Measurements from ENCODE around the gene PHF10. TPM values are rescaled to one million over a fixed set of nuclear protein-coding genes. Genes with fewer than 3 reads are reported as not detected.

The PHF10 gene
- total RNA-seq, 4 donors from 2014 or later, result 64.6 to 96.5 (median 78.0) TPM

- Histone ChIP-seq H3K27me3 (no peaks in the 10 kb centered on the region), H3K9me3 (no peaks in the 10 kb centered on the region), H3K27ac (replicated peaks in 1 of 4) (no peak overlapping the region), H3K4me3 (no peak overlapping the region), H3K4me1 (peaks cover 0 to 5% (median 0%) of the 10 kb centered on the region in 4 donors), H3K36me3 (peaks cover under 1 to 24% (median 11%) of the 10 kb centered on the region in 4 donors)
- TF ChIP-seq EP300 (IDR thresholded peaks at IDR 0.05), result no peak
- TF ChIP-seq POLR2AphosphoS5 (IDR thresholded peaks at IDR 0.05), result no peak
- no peak for TF ChIP-seq POLR2A (IDR thresholded peaks at IDR 0.05; ENCODE audit: low read depth)
- intact Hi-C loops (cut with DNase I), result no loop called here
- WGBS, result 91% methylated on average over 1 of the region's 1 CpG
- DNase-seq (ENCODE audit: extremely low spot score), result no peak
Observed at GRCh38 chr6:169677096-169677495, 47.2 kb downstream of the PHF10 start.

DNA sequence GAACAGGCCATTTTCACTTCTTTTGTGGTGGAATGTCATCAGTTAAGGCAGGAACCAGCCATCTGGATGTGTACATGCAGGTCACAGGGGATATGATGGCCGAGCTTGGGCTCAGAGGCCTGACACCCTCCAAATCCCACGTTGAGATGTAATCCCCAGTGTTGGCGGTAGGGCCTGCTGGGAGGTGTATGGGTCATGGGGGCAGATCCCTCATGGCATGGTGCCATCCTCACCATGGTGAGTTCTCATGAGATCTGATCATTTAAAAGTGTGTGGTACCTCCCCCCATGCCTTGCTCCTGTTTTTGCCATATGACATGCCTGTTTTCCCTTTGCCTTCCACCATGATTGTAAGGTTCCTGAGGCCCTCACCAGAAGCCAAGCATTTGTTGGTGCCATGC lies 49.3 kb downstream of the PHF10 start:
- H3K27ac ChIP-seq (replicated peaks in 1 of 4), result no peak overlapping the region

DNA sequence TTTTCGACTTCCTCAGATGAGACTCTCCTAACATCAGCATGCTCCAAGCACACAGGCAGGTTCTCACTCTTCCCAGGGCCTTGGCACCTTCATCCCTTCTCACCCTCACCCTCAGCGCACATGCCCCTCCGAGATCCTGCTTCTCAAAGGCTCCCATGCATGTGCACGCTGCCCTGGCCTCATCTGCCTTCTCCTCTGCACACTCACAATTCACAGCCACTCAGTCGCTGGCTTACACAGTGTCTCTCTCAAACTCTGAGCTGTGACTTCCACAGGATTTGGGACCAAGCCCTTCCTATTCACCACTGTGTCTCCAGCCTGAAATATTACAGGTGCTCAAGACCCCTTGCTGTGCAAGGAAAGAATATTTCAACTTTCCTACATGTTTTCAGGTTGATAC lies 52.7 kb downstream of the PHF10 start:
- DNase-seq (ENCODE audit: extremely low spot score), result peak; percentile 55
- Histone ChIP-seq H3K36me3 (peaks cover 16 to 55% (median 33%) of the 10 kb centered on the region in 4 donors), H3K27me3 (no peaks in the 10 kb centered on the region), H3K9me3 (no peaks in the 10 kb centered on the region), H3K4me3 (no peak overlapping the region), H3K4me1 (peaks cover 0 to 5% (median 0%) of the 10 kb centered on the region in 4 donors), H3K27ac (replicated peaks in 1 of 4) (no peak overlapping the region)
- WGBS, result 97% methylated on average over 5 of the region's 5 CpGs
- intact Hi-C loops (cut with DNase I), result no loop called here
- TF ChIP-seq POLR2A (IDR thresholded peaks at IDR 0.05; ENCODE audit: low read depth) (no peak), POLR2AphosphoS5 (IDR thresholded peaks at IDR 0.05) (no peak), EP300 (IDR thresholded peaks at IDR 0.05) (no peak)
- TF ChIP-seq, protein P1, sequence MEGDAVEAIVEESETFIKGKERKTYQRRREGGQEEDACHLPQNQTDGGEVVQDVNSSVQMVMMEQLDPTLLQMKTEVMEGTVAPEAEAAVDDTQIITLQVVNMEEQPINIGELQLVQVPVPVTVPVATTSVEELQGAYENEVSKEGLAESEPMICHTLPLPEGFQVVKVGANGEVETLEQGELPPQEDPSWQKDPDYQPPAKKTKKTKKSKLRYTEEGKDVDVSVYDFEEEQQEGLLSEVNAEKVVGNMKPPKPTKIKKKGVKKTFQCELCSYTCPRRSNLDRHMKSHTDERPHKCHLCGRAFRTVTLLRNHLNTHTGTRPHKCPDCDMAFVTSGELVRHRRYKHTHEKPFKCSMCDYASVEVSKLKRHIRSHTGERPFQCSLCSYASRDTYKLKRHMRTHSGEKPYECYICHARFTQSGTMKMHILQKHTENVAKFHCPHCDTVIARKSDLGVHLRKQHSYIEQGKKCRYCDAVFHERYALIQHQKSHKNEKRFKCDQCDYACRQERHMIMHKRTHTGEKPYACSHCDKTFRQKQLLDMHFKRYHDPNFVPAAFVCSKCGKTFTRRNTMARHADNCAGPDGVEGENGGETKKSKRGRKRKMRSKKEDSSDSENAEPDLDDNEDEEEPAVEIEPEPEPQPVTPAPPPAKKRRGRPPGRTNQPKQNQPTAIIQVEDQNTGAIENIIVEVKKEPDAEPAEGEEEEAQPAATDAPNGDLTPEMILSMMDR (IDR thresholded peaks at IDR 0.05), result no peak

More for the DNA sequence above, 49.3 kb downstream of the PHF10 start:
- Histone ChIP-seq H3K4me3 (no peak overlapping the region), H3K4me1 (peaks cover 0 to 5% (median 0%) of the 10 kb centered on the region in 4 donors), H3K36me3 (peaks cover 7 to 36% (median 16%) of the 10 kb centered on the region in 4 donors), H3K27me3 (no peaks in the 10 kb centered on the region), H3K9me3 (no peaks in the 10 kb centered on the region)
- 94% methylated on average over 2 of the region's 3 CpGs for WGBS
- TF ChIP-seq, protein P1 (IDR thresholded peaks at IDR 0.05), result no peak
- TF ChIP-seq POLR2AphosphoS5 (IDR thresholded peaks at IDR 0.05) (no peak), POLR2A (IDR thresholded peaks at IDR 0.05; ENCODE audit: low read depth) (no peak), EP300 (IDR thresholded peaks at IDR 0.05) (no peak)
- DNase-seq (ENCODE audit: extremely low spot score), result peak; percentile 53
- intact Hi-C loops (cut with DNase I), result no loop called here

- intact Hi-C loops (cut with DNase I), result no loop called here
- Histone ChIP-seq H3K36me3 (peaks cover 18 to 66% (median 42%) of the 10 kb centered on the region in 4 donors), H3K27ac (replicated peaks in 1 of 4) (peak overlapping the region in 1 of 4 donors; percentile 27), H3K4me1 (peaks cover 0 to 5% (median 0%) of the 10 kb centered on the region in 4 donors), H3K9me3 (no peaks in the 10 kb centered on the region), H3K4me3 (no peak overlapping the region), H3K27me3 (no peaks in the 10 kb centered on the region)
- TF ChIP-seq, protein P1 (IDR thresholded peaks at IDR 0.05), result no peak
- TF ChIP-seq POLR2A (IDR thresholded peaks at IDR 0.05; ENCODE audit: low read depth) (no peak), EP300 (IDR thresholded peaks at IDR 0.05) (no peak), POLR2AphosphoS5 (IDR thresholded peaks at IDR 0.05) (peak; percentile 30 to 56)
- 59% methylated on average over 7 of the region's 7 CpGs for WGBS
- DNase-seq (ENCODE audit: extremely low spot score), result no peak
Observed at GRCh38 chr6:169669889-169670288, 54.4 kb downstream of the PHF10 start.

GRCh38 chr6:169669147-169669546 lies 55.2 kb downstream of the PHF10 start:
- DNase-seq (ENCODE audit: extremely low spot score), result no peak
- Histone ChIP-seq H3K9me3 (no peaks in the 10 kb centered on the region), H3K27ac (replicated peaks in 1 of 4) (peak overlapping the region in 2 of 4 donors; percentile 7 to 27), H3K27me3 (no peaks in the 10 kb centered on the region), H3K36me3 (peaks cover 21 to 69% (median 46%) of the 10 kb centered on the region in 4 donors), H3K4me3 (no peak overlapping the region), H3K4me1 (peaks cover 0 to 5% (median 0%) of the 10 kb centered on the region in 4 donors)
- WGBS, result 82% methylated on average over 6 of the region's 6 CpGs
- intact Hi-C loops (cut with DNase I), result no loop called here
- TF ChIP-seq, protein P1 (IDR thresholded peaks at IDR 0.05), result no peak
- TF ChIP-seq POLR2AphosphoS5 (IDR thresholded peaks at IDR 0.05) (no peak), POLR2A (IDR thresholded peaks at IDR 0.05; ENCODE audit: low read depth) (no peak)
